Measurements from ENCODE around the gene MCM3AP.

Gene MCM3AP

DNA sequence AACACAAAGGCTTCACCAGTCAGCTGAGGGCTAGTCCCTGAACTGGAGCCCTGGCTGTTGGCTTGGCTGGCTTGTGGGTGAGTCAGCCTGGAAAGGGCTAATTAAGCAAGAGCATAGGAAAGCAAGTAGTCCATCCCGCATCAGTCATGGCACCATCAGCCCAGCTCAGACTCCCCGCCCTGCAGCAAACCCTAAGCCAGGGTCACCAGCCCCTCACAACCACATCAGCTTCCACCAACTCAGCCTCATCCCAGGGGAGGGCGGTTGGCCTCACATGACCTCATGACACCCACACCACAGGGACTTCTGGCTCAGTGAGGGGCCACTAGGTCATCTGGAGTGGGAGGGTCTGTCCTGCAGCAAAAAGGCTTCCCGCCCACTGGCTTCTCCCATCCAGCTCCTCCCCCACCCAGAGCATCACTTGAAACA lies 94.1 kb downstream of the MCM3AP start:
- peak overlapping the region; percentile 31 for H3K4me2 ChIP-seq (ENCODE audit: low read length)
- peaks cover 51% of the 10 kb centered on the region for H3K36me3 ChIP-seq (ENCODE audit: insufficient read depth, low read length)
- peaks cover 37% of the 10 kb centered on the region for H3K4me1 ChIP-seq (ENCODE audit: control insufficient read depth, insufficient read depth, low read length)
- H3K4me3 ChIP-seq (ENCODE audit: low read length) = no peak overlapping the region
- no peak overlapping the region for H3K9ac ChIP-seq (ENCODE audit: low read depth, low read length)
- H3K27me3 ChIP-seq (ENCODE audit: control insufficient read depth, insufficient read depth, low read length) = no peaks in the 10 kb centered on the region
- H3K9me3 ChIP-seq (replicated peaks; ENCODE audit: low read length) = no peaks in the 10 kb centered on the region

DNA sequence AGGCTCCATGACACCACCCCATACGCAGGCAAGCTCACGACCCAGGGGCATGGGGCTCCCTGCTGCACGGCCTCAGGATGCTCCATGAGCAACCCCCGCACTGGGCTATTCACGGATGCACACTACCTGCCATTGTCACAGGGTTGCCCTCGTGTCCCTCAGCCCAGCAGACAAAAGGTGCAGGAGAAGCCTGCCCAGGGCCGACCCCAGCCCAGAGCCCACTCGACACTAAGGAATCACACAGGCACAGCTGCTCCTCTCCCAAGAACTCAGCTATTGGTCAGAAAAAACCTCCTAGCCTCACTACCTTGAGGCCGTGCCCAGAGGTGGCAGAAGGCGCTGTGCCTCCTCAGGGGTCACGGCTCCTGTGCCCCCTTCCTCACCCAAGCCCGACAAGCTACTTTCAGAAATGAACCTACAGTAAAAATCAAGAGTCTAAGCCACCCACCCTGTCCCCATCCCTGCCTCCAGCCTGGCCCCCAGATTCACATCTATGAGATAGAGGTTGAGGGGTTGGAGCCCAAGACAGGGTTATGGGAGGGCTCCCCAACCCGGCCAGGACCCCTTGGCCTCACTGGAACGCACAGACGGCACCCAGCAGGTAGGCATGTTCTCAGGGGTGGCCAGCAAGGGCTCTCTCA lies 94.8 kb downstream of the MCM3AP start:
- Histone ChIP-seq H3K4me3 (ENCODE audit: low read length) (no peak overlapping the region), H3K4me1 (ENCODE audit: control insufficient read depth, insufficient read depth, low read length) (peaks cover 37% of the 10 kb centered on the region), H3K9me3 (replicated peaks; ENCODE audit: low read length) (no peaks in the 10 kb centered on the region), H3K9ac (ENCODE audit: low read depth, low read length) (no peak overlapping the region), H3K27me3 (ENCODE audit: control insufficient read depth, insufficient read depth, low read length) (no peaks in the 10 kb centered on the region), H3K4me2 (ENCODE audit: low read length) (peak overlapping the region; percentile 13), H3K36me3 (ENCODE audit: insufficient read depth, low read length) (peaks cover 45% of the 10 kb centered on the region)

DNA sequence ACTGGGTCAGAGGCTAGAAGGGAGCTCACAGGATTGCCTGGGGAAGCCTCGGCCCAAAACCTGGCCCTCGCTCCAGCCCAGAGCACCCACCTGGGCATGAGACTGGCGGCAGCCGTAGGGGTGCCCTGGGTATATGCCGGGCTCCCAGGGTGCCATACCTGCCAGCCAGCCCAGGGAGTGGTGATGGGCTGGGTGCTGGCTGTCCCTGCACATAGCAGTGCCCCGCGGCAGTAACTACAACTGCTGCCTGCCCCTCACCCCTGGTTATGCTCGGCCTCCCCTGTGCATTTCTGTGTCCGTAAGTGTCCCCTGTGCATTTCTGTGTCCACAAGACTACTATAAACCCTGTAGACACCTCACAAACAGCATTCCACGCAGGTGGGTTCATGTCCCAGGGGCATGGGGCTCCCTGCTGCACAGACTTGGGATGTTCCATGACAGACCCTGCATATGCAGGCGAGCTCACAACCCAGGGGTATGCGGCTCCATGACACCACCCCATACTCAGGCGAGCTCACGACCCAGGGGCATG lies 95.4 kb downstream of the MCM3AP start:
- Histone ChIP-seq H3K4me1 (ENCODE audit: control insufficient read depth, insufficient read depth, low read length) (peaks cover 37% of the 10 kb centered on the region), H3K36me3 (ENCODE audit: insufficient read depth, low read length) (peaks cover 39% of the 10 kb centered on the region), H3K9ac (ENCODE audit: low read depth, low read length) (no peak overlapping the region), H3K4me3 (ENCODE audit: low read length) (no peak overlapping the region), H3K9me3 (replicated peaks; ENCODE audit: low read length) (no peaks in the 10 kb centered on the region), H3K27me3 (ENCODE audit: control insufficient read depth, insufficient read depth, low read length) (no peaks in the 10 kb centered on the region), H3K4me2 (ENCODE audit: low read length) (no peak overlapping the region)

DNA sequence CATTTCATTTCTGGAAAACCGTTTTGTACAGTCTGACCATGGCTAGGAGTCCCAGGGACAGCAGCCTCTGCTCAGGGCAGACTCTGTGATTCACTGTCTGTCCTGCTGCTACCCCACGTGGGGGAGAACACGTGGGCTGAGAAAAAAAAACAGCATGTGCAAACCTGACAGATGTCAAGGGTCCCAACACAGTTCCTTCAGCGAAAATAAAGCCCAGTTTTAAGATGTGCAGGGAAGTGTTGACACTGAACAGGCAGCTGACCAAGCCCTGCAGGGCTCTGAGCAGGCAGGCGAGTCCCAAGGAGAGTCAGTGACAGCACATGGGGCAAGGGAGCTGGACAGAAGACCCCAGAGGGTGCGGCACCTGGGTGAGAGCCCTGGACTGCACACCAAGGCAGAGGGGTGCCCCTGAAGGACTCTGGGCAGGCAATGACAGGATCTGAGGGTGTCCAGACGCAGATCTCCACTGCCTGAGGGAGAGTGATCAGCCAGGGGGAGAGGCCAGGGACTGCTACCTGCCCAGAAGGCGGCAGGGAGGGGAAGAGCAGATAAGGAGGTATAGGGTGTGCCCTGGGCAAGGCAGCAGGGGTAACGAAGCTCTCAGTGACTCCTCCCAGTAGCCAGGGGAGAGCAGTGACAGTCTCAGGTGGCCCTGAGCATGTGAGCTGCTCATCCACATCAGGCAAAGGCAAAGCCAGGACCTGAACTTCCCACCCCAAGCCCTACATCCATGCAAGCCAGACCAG lies 96.0 kb downstream of the MCM3AP start:
- H3K27me3 ChIP-seq (ENCODE audit: control insufficient read depth, insufficient read depth, low read length) = no peaks in the 10 kb centered on the region

DNA sequence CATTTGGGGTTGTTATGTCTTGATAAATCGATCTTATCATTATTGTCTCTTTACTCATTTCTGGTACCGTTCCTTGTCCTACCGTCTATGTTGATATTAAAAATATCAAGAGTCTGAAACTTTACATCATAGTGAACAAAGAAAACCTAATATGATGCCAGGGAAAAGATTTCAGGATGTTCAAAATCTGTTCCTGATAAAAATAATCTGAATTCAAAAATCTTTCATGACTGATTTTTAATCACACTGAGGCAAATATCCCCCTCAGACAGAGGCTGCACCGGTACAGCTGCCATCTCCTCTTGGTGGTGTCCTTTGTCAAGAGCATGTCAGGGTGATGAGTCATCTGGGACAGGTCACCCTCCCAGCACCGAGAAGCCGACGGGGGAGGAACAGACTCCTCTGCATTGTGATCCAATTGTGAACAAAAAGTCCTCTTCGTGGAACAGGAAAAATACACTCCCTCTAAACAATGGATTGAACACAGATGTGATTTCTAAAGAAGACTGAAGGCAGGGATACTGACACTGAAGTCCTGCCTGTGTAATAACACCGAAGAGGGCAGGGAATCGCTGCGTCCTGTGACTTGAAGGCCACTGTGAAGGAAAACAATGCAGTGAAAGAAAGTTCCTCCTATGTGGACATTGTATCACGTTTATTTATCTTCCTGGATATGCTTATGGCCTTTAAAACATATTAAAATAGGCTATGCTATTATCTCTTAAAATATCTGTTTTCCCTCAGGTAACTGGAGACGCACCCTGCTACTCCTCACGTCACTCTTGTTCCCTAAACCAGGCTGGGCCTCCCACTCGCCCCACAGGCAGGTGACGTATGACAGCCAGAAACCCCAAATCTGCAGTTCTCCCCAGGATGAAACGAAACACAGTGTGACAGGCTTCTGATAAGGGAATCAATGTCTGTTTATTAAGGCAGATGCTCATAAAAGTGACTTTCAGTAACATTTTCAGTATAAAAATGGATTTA lies 96.9 kb downstream of the MCM3AP start:
- peaks cover 24% of the 10 kb centered on the region for H3K36me3 ChIP-seq (ENCODE audit: insufficient read depth, low read length)
- H3K4me2 ChIP-seq (ENCODE audit: low read length) = peak overlapping the region; percentile 52
- H3K4me3 ChIP-seq (ENCODE audit: low read length) = peak overlapping the region; percentile 5
- H3K27me3 ChIP-seq (ENCODE audit: control insufficient read depth, insufficient read depth, low read length) = no peaks in the 10 kb centered on the region
- no peaks in the 10 kb centered on the region for H3K9me3 ChIP-seq (replicated peaks; ENCODE audit: low read length)
- peak overlapping the region; percentile 40 for H3K9ac ChIP-seq (ENCODE audit: low read depth, low read length)
- peaks cover 37% of the 10 kb centered on the region for H3K4me1 ChIP-seq (ENCODE audit: control insufficient read depth, insufficient read depth, low read length)

More for the DNA sequence above, 96.0 kb downstream of the MCM3AP start:
- Histone ChIP-seq H3K9ac (ENCODE audit: low read depth, low read length) (peak overlapping the region; percentile 40), H3K36me3 (ENCODE audit: insufficient read depth, low read length) (peaks cover 32% of the 10 kb centered on the region), H3K4me1 (ENCODE audit: control insufficient read depth, insufficient read depth, low read length) (peaks cover 37% of the 10 kb centered on the region), H3K4me2 (ENCODE audit: low read length) (peak overlapping the region; percentile 52), H3K9me3 (replicated peaks; ENCODE audit: low read length) (no peaks in the 10 kb centered on the region), H3K4me3 (ENCODE audit: low read length) (no peak overlapping the region)

DNA sequence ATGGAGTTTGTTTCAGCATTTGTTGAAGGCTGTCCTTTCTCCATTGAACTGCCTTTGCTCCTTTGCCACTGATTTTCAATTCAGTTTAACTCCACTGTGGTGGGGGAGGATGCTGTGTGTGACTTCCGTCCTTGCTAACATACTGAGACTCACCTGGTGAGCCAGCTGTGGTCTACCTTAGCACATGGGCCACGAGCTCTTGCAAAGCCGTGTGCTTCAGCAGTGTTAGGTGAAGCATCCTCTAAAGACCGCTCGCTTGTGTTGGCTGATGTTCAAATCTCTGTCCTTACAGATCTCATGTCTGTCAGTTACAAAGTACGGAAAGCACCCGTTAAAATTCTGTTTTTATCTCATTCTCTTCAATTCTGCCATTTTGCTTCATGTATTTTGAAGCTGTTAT lies 97.6 kb downstream of the MCM3AP start:
- Histone ChIP-seq H3K9ac (ENCODE audit: low read depth, low read length) (no peak overlapping the region), H3K27me3 (ENCODE audit: control insufficient read depth, insufficient read depth, low read length) (no peaks in the 10 kb centered on the region), H3K9me3 (replicated peaks; ENCODE audit: low read length) (no peaks in the 10 kb centered on the region), H3K4me1 (ENCODE audit: control insufficient read depth, insufficient read depth, low read length) (peaks cover 42% of the 10 kb centered on the region), H3K36me3 (ENCODE audit: insufficient read depth, low read length) (peaks cover 22% of the 10 kb centered on the region), H3K4me3 (ENCODE audit: low read length) (no peak overlapping the region), H3K4me2 (ENCODE audit: low read length) (no peak overlapping the region)

DNA sequence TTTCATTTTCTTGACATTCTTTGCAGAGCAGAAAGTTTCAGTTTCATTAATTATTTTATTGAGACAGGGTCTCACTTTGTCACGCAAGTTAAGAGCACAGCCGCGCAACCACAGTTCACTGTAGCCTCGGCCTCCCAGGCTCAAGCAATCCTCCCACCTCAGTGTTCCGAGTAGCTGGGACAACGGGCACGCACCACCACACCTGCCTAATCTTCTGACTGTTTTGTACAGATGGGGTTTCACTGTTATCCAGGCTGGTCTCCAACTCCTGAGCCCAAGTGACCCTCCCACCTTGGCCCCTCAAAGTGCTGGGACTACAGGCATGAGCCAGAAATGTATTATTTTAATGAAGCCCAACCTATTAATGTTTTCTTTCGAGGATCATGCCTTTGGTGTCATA lies 98.2 kb downstream of the MCM3AP start:
- H3K9me3 ChIP-seq (replicated peaks; ENCODE audit: low read length) = no peaks in the 10 kb centered on the region
- H3K36me3 ChIP-seq (ENCODE audit: insufficient read depth, low read length) = peaks cover 22% of the 10 kb centered on the region
- H3K4me1 ChIP-seq (ENCODE audit: control insufficient read depth, insufficient read depth, low read length) = peaks cover 44% of the 10 kb centered on the region
- no peaks in the 10 kb centered on the region for H3K27me3 ChIP-seq (ENCODE audit: control insufficient read depth, insufficient read depth, low read length)
- H3K4me2 ChIP-seq (ENCODE audit: low read length) = no peak overlapping the region
- no peak overlapping the region for H3K4me3 ChIP-seq (ENCODE audit: low read length)
- H3K9ac ChIP-seq (ENCODE audit: low read depth, low read length) = no peak overlapping the region

DNA sequence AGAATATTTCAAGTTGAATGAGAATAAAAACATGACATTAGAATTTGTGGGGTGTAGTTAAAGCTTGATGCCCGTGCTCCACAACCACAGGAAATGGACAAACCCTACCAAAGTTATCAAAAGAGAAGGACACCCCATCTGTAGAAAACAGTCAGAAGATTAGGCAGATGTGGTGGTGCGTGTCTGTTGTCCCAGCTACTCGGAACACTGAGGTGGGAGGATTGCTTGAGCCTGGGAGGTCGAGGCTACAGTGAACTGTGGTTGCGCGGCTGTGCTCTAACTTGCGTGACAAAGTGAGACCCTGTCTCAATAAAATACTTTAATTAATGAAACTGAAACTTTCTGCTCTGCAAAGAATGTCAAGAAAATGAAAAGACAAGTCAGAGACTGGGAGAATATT lies 99.7 kb downstream of the MCM3AP start:
- Histone ChIP-seq H3K9ac (ENCODE audit: low read depth, low read length) (no peak overlapping the region), H3K4me3 (ENCODE audit: low read length) (no peak overlapping the region), H3K9me3 (replicated peaks; ENCODE audit: low read length) (no peaks in the 10 kb centered on the region), H3K27me3 (ENCODE audit: control insufficient read depth, insufficient read depth, low read length) (no peaks in the 10 kb centered on the region), H3K4me2 (ENCODE audit: low read length) (peak overlapping the region; percentile 95), H3K36me3 (ENCODE audit: insufficient read depth, low read length) (peaks cover 14% of the 10 kb centered on the region), H3K4me1 (ENCODE audit: control insufficient read depth, insufficient read depth, low read length) (peaks cover 34% of the 10 kb centered on the region)

All from skeletal muscle satellite cell (primary cell).